Mammary epithelial cell (primary cell): ENCODE results near the gene AKNA.

Experiments used
- CTCF ChIP-seq, 2 donors: IDR thresholded peaks in 1 of 2; conservative IDR thresholded peaks in 1 of 2; 2 replicates each; pipeline ENCODE4 v1.5.1; 2011 to 2012; ENCODE audit warnings: inconsistent platforms in 2 of 2, low read length in 2 of 2, mild to moderate bottlenecking in 2 of 2, control low read depth in 1 of 2, low read depth in 1 of 2; ENCODE audit not compliant: insufficient read depth in 1 of 2; ENCODE audit errors: extremely low read depth in 1 of 2
- EZH2 ChIP-seq: IDR thresholded peaks from 2 replicates; pipeline ENCODE4 v1.6.1; 2012; ENCODE audit warnings: low read length, inconsistent platforms, borderline replicate concordance

DNA sequence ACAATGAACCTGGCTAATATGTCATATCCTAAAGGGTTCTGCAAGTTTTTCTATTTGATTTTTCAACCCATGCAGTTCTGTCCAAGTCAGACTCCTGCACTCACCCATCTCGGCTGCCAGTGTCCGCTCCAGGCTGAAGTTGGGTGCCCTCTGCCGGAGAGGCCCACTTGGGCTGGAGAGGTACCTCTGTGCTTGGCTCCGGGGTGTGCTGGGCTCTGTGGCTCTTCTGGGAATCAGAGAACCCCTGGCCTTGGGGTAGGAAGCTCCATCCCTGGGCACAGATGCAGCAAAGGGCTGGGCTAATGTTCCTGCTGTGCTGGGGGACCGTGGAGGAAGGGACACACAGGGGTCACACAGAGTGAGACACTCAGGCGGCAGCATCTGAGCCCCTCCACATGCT lies 32.0 kb downstream of the AKNA start:
- no peak for TF ChIP-seq CTCF (conservative IDR thresholded peaks at IDR 0.05 in 1 of 2, IDR thresholded peaks at IDR 0.05 in 1 of 2; ENCODE audit: extremely low read depth in 1 of 2, insufficient read depth in 1 of 2, low read depth in 1 of 2, low read length in 2 of 2)
- TF ChIP-seq EZH2: no peak
